Keratinocyte (primary cell): ENCODE measurements around the gene LRBA. TPM values are rescaled to one million over a fixed set of nuclear protein-coding genes. Genes with fewer than 3 reads are reported as not detected.

Source experiments
- DNase-seq: peaks from one replicate; pipeline ENCODE4 v3.0.0-alpha.2; 2011; ENCODE audit warnings: low read depth, missing footprints, low spot score
- FAIRE-seq: peaks from 2 replicates; lab custom pipeline; 2011; peaks lifted over from hg19 to GRCh38; lab: Jason Lieb, UNC
- H2AFZ ChIP-seq: 2 replicates; pipeline ENCODE4 v1.6.0; 2012; ENCODE audit warnings: low read length, control low read depth, inconsistent platforms; ENCODE audit not compliant: control insufficient read depth
- H3K27ac ChIP-seq: 2 replicates; pipeline ENCODE4 v1.5.1; 2011; ENCODE audit warnings: low read length; ENCODE audit not compliant: control insufficient read depth, insufficient read depth
- H3K27me3 ChIP-seq: 3 replicates; pipeline ENCODE4 v1.6.0; 2011; ENCODE audit warnings: low read length; ENCODE audit not compliant: control insufficient read depth, insufficient read depth; ENCODE audit errors: extremely low read depth
- H3K36me3 ChIP-seq, 2 experiments: 2 replicates in 1 of 2; 3 replicates in 1 of 2; pipeline ENCODE4 v1.5.1; 2011; ENCODE audit warnings: low read length in 2 of 2, mild to moderate bottlenecking in 1 of 2; ENCODE audit not compliant: control insufficient read depth in 2 of 2, insufficient read depth in 2 of 2; ENCODE audit errors: extremely low read depth in 1 of 2
- H3K4me1 ChIP-seq: 3 replicates; pipeline ENCODE4 v1.5.1; 2011; ENCODE audit warnings: low read length; ENCODE audit not compliant: control insufficient read depth, insufficient read depth; ENCODE audit errors: extremely low read depth
- H3K4me2 ChIP-seq: 3 replicates; pipeline ENCODE4 v1.6.0; 2011; ENCODE audit warnings: low read depth, low read length; ENCODE audit not compliant: control insufficient read depth, insufficient read depth; ENCODE audit errors: extremely low read depth
- H3K4me3 ChIP-seq, 3 experiments: fragments of 200-600 bp in 1 of 3; sonication (generic) in 1 of 3; 2 replicates in 2 of 3; 3 replicates in 1 of 3; pipeline ENCODE4 v1.5.1; 2011 to 2016; ENCODE audit warnings: low read length in 3 of 3, mild to moderate bottlenecking in 3 of 3, control low read depth in 2 of 3, inconsistent platforms in 1 of 3, low read depth in 1 of 3, mixed read lengths in 1 of 3, mixed run types in 1 of 3, moderate library complexity in 1 of 3; ENCODE audit not compliant: control insufficient read depth in 2 of 3, insufficient read depth in 2 of 3; ENCODE audit errors: extremely low read depth in 1 of 3
- H3K79me2 ChIP-seq: 2 replicates; pipeline ENCODE4 v1.6.0; 2012; ENCODE audit warnings: low read length; ENCODE audit not compliant: control insufficient read depth, insufficient read depth
- H3K9ac ChIP-seq: 3 replicates; pipeline ENCODE4 v1.6.0; 2011; ENCODE audit warnings: low read length; ENCODE audit not compliant: control insufficient read depth, insufficient read depth; ENCODE audit errors: extremely low read depth
- H3K9me1 ChIP-seq: 3 replicates; pipeline ENCODE4 v1.6.0; 2011; ENCODE audit warnings: low read length; ENCODE audit not compliant: control insufficient read depth, insufficient read depth; ENCODE audit errors: extremely low read depth
- H3K9me3 ChIP-seq: 2 replicates; pipeline ENCODE4 v1.5.1; 2012; ENCODE audit warnings: low read depth, low read length; ENCODE audit not compliant: control insufficient read depth
- H4K20me1 ChIP-seq: 3 replicates; pipeline ENCODE4 v1.6.0; 2011; ENCODE audit warnings: low read length; ENCODE audit not compliant: control insufficient read depth, insufficient read depth; ENCODE audit errors: extremely low read depth
- CTCF ChIP-seq, 3 experiments: IDR thresholded peaks in 1 of 3; conservative IDR thresholded peaks in 1 of 3; optimal IDR thresholded peaks in 1 of 3; 2 replicates in 2 of 3; 3 replicates in 1 of 3; pipeline versions ENCODE3 to v1.5.1; 2011; ENCODE audit warnings: low read length in 3 of 3, mild to moderate bottlenecking in 3 of 3, moderate library complexity in 2 of 3, control low read depth in 1 of 3, inconsistent platforms in 1 of 3; ENCODE audit not compliant: insufficient read depth in 2 of 3; ENCODE audit errors: extremely low read depth in 1 of 3
- EZH2 ChIP-seq: IDR thresholded peaks from one replicate; pipeline ENCODE4 v1.6.1; 2012; ENCODE audit warnings: inconsistent platforms, mild to moderate bottlenecking, low read length, moderate library complexity
- dilution Hi-C: fragments of 300-500 bp; cut with MboI; formaldehyde crosslinking; loops from one replicate; pipeline ENCODE4 v1.7.0; 2020; ENCODE audit warnings: low sequenced_read_pairs; ENCODE audit not compliant: extremely low pct_ligation_motif_present
- polyA plus RNA-seq, 5 experiments: library from polyadenylated mRNA; depleted of rRNA in 3 of 5; stranded (reverse) in 3 of 5; stranded (forward) in 1 of 5; unstranded in 1 of 5; fragments of >200 nt; gene quantifications; 1 replicate in 1 of 5; 2 replicates in 3 of 5; 3 replicates in 1 of 5; pipeline versions ENCODE4 v1.2.1 to v1.2.3, GENCODE V29; 2011 to 2012; ENCODE audit warnings: missing spikeins in 2 of 5, low read depth in 1 of 5, low replicate concordance in 1 of 5

LRBA gene
- polyA plus RNA-seq, 1 donor (not counting 4 experiments of a cell fraction or from before 2014, with no cell fraction given): 35.6 TPM

GRCh38 chr4:150680651-150681050 lies 334.4 kb downstream of the LRBA start:
- H3K36me3 ChIP-seq: no peaks in the 10 kb centered on the region
- TF ChIP-seq CTCF (optimal IDR thresholded peaks at IDR 0.05 in 1 of 3, IDR thresholded peaks at IDR 0.05 in 1 of 3, conservative IDR thresholded peaks at IDR 0.05 in 1 of 3; ENCODE audit: extremely low read depth in 1 of 3, insufficient read depth in 2 of 3, low read length in 3 of 3) (no peak), EZH2 (no peak)
- H3K4me1 ChIP-seq: peaks cover 16% of the 10 kb centered on the region
- no peak overlapping the region for H2AFZ ChIP-seq
- H3K9me1 ChIP-seq: no peaks in the 10 kb centered on the region
- H3K27me3 ChIP-seq: no peaks in the 10 kb centered on the region
- DNase-seq: no peak
- H3K4me3 ChIP-seq: no peak overlapping the region
- H4K20me1 ChIP-seq: no peaks in the 10 kb centered on the region
- H3K4me2 ChIP-seq: no peak overlapping the region
- H3K27ac ChIP-seq: no peak overlapping the region
- H3K79me2 ChIP-seq: no peaks in the 10 kb centered on the region
- no peak overlapping the region for H3K9ac ChIP-seq
- no peaks in the 10 kb centered on the region for H3K9me3 ChIP-seq
- FAIRE-seq: no peak
- dilution Hi-C loops: no loop called here

GRCh38 chr4:150679765-150680343 lies 335.2 kb downstream of the LRBA start:
- Histone ChIP-seq H3K4me2 (peak overlapping the region; percentile 76), H3K4me1 (peaks cover 16% of the 10 kb centered on the region), H3K36me3 (no peaks in the 10 kb centered on the region), H2AFZ (peak overlapping the region; percentile 47), H3K9me1 (no peaks in the 10 kb centered on the region), H3K9me3 (no peaks in the 10 kb centered on the region), H3K9ac (no peak overlapping the region), H3K79me2 (no peaks in the 10 kb centered on the region), H4K20me1 (no peaks in the 10 kb centered on the region), H3K27me3 (no peaks in the 10 kb centered on the region), H3K4me3 (peak overlapping the region in 1 of 3 experiments; percentile 52), H3K27ac (peak overlapping the region; percentile 15)
- FAIRE-seq (peak; percentile 51), DNase-seq (no peak)
- TF ChIP-seq EZH2: no peak
- no peak for TF ChIP-seq CTCF (optimal IDR thresholded peaks at IDR 0.05 in 1 of 3, IDR thresholded peaks at IDR 0.05 in 1 of 3, conservative IDR thresholded peaks at IDR 0.05 in 1 of 3; ENCODE audit: extremely low read depth in 1 of 3, insufficient read depth in 2 of 3, low read length in 3 of 3)
- dilution Hi-C loops: no loop called here
